ENCODE data around the gene CABLES1.

DNA sequence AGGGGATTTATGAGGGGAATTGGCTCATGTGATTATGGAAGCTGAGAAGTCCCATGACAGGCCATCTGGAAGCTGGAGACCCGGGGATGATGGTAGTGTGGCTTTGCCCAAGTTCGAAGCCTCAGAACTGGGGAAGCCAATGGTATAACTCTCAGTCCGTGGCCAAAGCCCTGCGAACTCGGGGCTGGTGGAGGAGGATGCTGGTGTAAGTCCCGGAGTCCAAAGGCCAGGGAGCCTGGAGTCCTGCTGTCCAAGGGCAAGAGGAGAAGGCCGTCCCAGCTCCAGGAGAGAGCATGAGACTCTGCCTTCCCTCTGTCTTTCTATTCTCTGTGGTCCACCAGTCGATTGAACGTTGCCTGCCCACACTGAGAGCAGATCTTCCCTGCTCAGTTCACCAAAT is 43.2 kb upstream of the CABLES1 start:
- TF ChIP-seq POLR2AphosphoS5 (IDR thresholded peaks at IDR 0.05) = no peak
- TF ChIP-seq, protein P1, sequence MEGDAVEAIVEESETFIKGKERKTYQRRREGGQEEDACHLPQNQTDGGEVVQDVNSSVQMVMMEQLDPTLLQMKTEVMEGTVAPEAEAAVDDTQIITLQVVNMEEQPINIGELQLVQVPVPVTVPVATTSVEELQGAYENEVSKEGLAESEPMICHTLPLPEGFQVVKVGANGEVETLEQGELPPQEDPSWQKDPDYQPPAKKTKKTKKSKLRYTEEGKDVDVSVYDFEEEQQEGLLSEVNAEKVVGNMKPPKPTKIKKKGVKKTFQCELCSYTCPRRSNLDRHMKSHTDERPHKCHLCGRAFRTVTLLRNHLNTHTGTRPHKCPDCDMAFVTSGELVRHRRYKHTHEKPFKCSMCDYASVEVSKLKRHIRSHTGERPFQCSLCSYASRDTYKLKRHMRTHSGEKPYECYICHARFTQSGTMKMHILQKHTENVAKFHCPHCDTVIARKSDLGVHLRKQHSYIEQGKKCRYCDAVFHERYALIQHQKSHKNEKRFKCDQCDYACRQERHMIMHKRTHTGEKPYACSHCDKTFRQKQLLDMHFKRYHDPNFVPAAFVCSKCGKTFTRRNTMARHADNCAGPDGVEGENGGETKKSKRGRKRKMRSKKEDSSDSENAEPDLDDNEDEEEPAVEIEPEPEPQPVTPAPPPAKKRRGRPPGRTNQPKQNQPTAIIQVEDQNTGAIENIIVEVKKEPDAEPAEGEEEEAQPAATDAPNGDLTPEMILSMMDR (IDR thresholded peaks at IDR 0.05) = no peak

Measured in gastroesophageal sphincter (tissue), 3 donors.